PFSK-1 (cell line): ENCODE results near the gene THSD4.

Source experiments
- FOXP2 ChIP-seq: optimal IDR thresholded peaks from 2 replicates; pipeline ENCODE3; 2011; ENCODE audit warnings: borderline replicate concordance, control low read depth, inconsistent platforms; ENCODE audit not compliant: insufficient read depth; ENCODE audit errors: extremely low read length, extremely low read depth
- POLR2AphosphoS5 ChIP-seq: IDR thresholded peaks from 2 replicates; pipeline ENCODE4 v1.6.1; 2012; ENCODE audit warnings: low read depth, mild to moderate bottlenecking, control low read depth, low read length, moderate library complexity
- REST ChIP-seq, 2 experiments: IDR thresholded peaks; 2 replicates each; pipeline versions ENCODE4 v1.6.1 to v1.8.0; 2011 to 2012; ENCODE audit warnings: low read depth in 2 of 2, low read length in 2 of 2, control low read depth in 1 of 2, inconsistent platforms in 1 of 2, mild to moderate bottlenecking in 1 of 2, moderate library complexity in 1 of 2; ENCODE audit not compliant: insufficient read depth in 1 of 2
- SIN3A ChIP-seq: IDR thresholded peaks from 2 replicates; pipeline ENCODE4 v1.6.1; 2012; ENCODE audit warnings: mild to moderate bottlenecking, low read length, moderate library complexity, borderline replicate concordance; ENCODE audit not compliant: insufficient read depth
- TAF1 ChIP-seq: IDR thresholded peaks from 2 replicates; pipeline ENCODE4 v1.6.1; 2012; ENCODE audit warnings: low read length, control low read depth, borderline replicate concordance; ENCODE audit not compliant: insufficient read depth

Gene THSD4

GRCh38 chr15:71752604-71753289 is 637.5 kb downstream of the THSD4 start:
- TF ChIP-seq POLR2AphosphoS5 (no peak), TAF1 (no peak), FOXP2 (no peak), SIN3A (no peak)

- TF ChIP-seq SIN3A: no peak
- no peak for TF ChIP-seq TAF1
- no peak for TF ChIP-seq POLR2AphosphoS5
- TF ChIP-seq FOXP2: no peak
- TF ChIP-seq REST (IDR thresholded peaks at IDR 0.05; ENCODE audit: insufficient read depth in 1 of 2, low read depth in 2 of 2, low read length in 2 of 2): no peak
Measured at GRCh38 chr15:71753346-71753745, 638.1 kb downstream of the THSD4 start.

- TF ChIP-seq TAF1 (no peak), POLR2AphosphoS5 (no peak), FOXP2 (no peak), REST (IDR thresholded peaks at IDR 0.05; ENCODE audit: insufficient read depth in 1 of 2, low read depth in 2 of 2, low read length in 2 of 2) (no peak), SIN3A (no peak)
Measured at GRCh38 chr15:71754660-71755059, 639.4 kb downstream of the THSD4 start.

GRCh38 chr15:71755092-71755970 is 640.1 kb downstream of the THSD4 start:
- TF ChIP-seq POLR2AphosphoS5 (no peak), TAF1 (no peak), SIN3A (no peak), FOXP2 (no peak), REST (IDR thresholded peaks at IDR 0.05; ENCODE audit: insufficient read depth in 1 of 2, low read depth in 2 of 2, low read length in 2 of 2) (no peak)

- TF ChIP-seq TAF1 (no peak), POLR2AphosphoS5 (no peak), FOXP2 (no peak), REST (IDR thresholded peaks at IDR 0.05; ENCODE audit: insufficient read depth in 1 of 2, low read depth in 2 of 2, low read length in 2 of 2) (no peak)
Measured at GRCh38 chr15:71756599-71757352, 641.5 kb downstream of the THSD4 start.
